ENCODE measurements around the gene FOXQ1. TPM values are rescaled to one million over a fixed set of nuclear protein-coding genes. Genes with fewer than 3 reads are reported as not detected.

FOXQ1 gene
- total RNA-seq, 2 experiments from 2014 or later = not detected

Other genes with a start within 250 kb of the FOXQ1 start
- not detected for gene FOXF2, start 77.5 kb downstream of the FOXQ1 start, total RNA-seq

Data from activated CD8-positive, alpha-beta memory T cell treated with anti-CD3 and anti-CD28 coated beads, Interleukin-2, amount 10 ng/mL, durations not matched to agents 7 days and 5 days (primary cell).